Calu3 (cell line): ENCODE results near the gene FGF19. TPM values are rescaled to one million over a fixed set of nuclear protein-coding genes. Genes with fewer than 3 reads are reported as not detected.

Experiments used
- BruUV-seq: library from RNA; stranded (reverse); fragments of 400-500 nt; replicated peaks from 2 replicates; lab custom pipeline; 2021; lab: Mats Ljungman, UMichigan
- CTCF ChIA-PET: fragments of 300-600 bp; sonication (Branson Sonifier 250); formaldehyde crosslinking; loops from one replicate; lab custom pipeline; 2022; ENCODE audit warnings: antibody characterized with exemption; lab: Charles Lee
- DNase-seq: peaks from one replicate; pipeline ENCODE4 v3.0.0; 2022
- H3K27ac Mint-ChIP-seq: one replicate; pipeline ENCODE4 v1.8.0; 2022; ENCODE audit warnings: mixed read lengths; ENCODE audit not compliant: unreplicated experiment
- H3K27me3 Mint-ChIP-seq: one replicate; pipeline ENCODE4 v1.8.0; 2022; ENCODE audit warnings: mixed read lengths; ENCODE audit not compliant: unreplicated experiment
- H3K36me3 Mint-ChIP-seq: one replicate; pipeline ENCODE4 v1.8.0; 2022; ENCODE audit warnings: mild to moderate bottlenecking, moderate library complexity, mixed read lengths; ENCODE audit not compliant: insufficient read depth, unreplicated experiment
- H3K4me1 Mint-ChIP-seq: one replicate; pipeline ENCODE4 v1.8.0; 2022; ENCODE audit warnings: mild to moderate bottlenecking, low read depth, mixed read lengths; ENCODE audit not compliant: unreplicated experiment
- H3K4me3 Mint-ChIP-seq: one replicate; pipeline ENCODE4 v1.8.0; 2022; ENCODE audit warnings: mild to moderate bottlenecking, low read depth, moderate library complexity, mixed read lengths; ENCODE audit not compliant: unreplicated experiment
- H3K9me3 Mint-ChIP-seq: one replicate; pipeline ENCODE4 v1.8.0; 2022; ENCODE audit warnings: low read depth, mixed read lengths; ENCODE audit not compliant: unreplicated experiment
- CTCF ChIP-seq: fragments of 200-600 bp; IDR thresholded peaks from one replicate; pipeline ENCODE4 v1.8.0; 2022; ENCODE audit warnings: antibody characterized with exemption; ENCODE audit not compliant: unreplicated experiment
- intact Hi-C: fragments of 100-400 bp; cut with micrococcal nuclease; formaldehyde crosslinking; loops from one replicate; pipeline ENCODE4 v1.10.0; 2022; ENCODE audit not compliant: unreplicated experiment
- total RNA-seq: library from RNA; stranded (reverse); gene quantifications from 2 replicates; pipeline ENCODE4 v1.2.3, GENCODE V29; 2022

FGF19 gene
- total RNA-seq, 1 experiment from 2014 or later = 1.4 TPM

GRCh38 chr11:69660001-69660500, 43.8 kb downstream of the FGF19 start:
- H3K9me3 Mint-ChIP-seq = no peaks in the 10 kb centered on the region
- intact Hi-C loops = no loop called here
- no peak for TF ChIP-seq CTCF
- H3K27ac Mint-ChIP-seq = no peak overlapping the region
- H3K4me1 Mint-ChIP-seq = no peaks in the 10 kb centered on the region
- no peaks in the 10 kb centered on the region for H3K27me3 Mint-ChIP-seq
- BruUV-seq = no TSS peak
- peaks cover 34% of the 10 kb centered on the region for H3K36me3 Mint-ChIP-seq
- CTCF ChIA-PET = interaction anchor here (0.6 kb wide), 2 partner anchors 540 to 559 kb away, joined by 3 to 4 read pairs; no protein-coding TSS in a partner anchor
- DNase-seq = no peak
- no peak overlapping the region for H3K4me3 Mint-ChIP-seq

GRCh38 chr11:69659591-69659990, 44.2 kb downstream of the FGF19 start:
- no TSS peak for BruUV-seq
- CTCF ChIA-PET = interaction anchor here (0.6 kb wide), 1 partner anchor 558 kb away, joined by 3 read pairs; no protein-coding TSS in a partner anchor
- intact Hi-C loops = no loop called here

GRCh38 chr11:69658626-69659450, 45.0 kb downstream of the FGF19 start:
- Mint-ChIP-seq H3K4me3 (no peak overlapping the region), H3K27ac (no peak overlapping the region)
- CTCF ChIA-PET = no interaction called here

More at GRCh38 chr11:69659591-69659990, 44.2 kb downstream of the FGF19 start:
- H3K27me3 Mint-ChIP-seq = no peaks in the 10 kb centered on the region
- no peaks in the 10 kb centered on the region for H3K4me1 Mint-ChIP-seq
- no peak for DNase-seq
- no peak overlapping the region for H3K4me3 Mint-ChIP-seq
- peaks cover 34% of the 10 kb centered on the region for H3K36me3 Mint-ChIP-seq
- H3K27ac Mint-ChIP-seq = no peak overlapping the region
- TF ChIP-seq CTCF = no peak
- H3K9me3 Mint-ChIP-seq = no peaks in the 10 kb centered on the region

More at GRCh38 chr11:69658626-69659450, 45.0 kb downstream of the FGF19 start:
- no peak for DNase-seq
- Mint-ChIP-seq H3K4me1 (no peaks in the 10 kb centered on the region), H3K9me3 (no peaks in the 10 kb centered on the region), H3K36me3 (peaks cover 34% of the 10 kb centered on the region), H3K27me3 (no peaks in the 10 kb centered on the region)
- no peak for TF ChIP-seq CTCF
- intact Hi-C loops = no loop called here
- BruUV-seq = no TSS peak
